Mucosa of descending colon (tissue), 3 donors: ENCODE measurements around the gene CMTM8. TPM values are rescaled to one million over a fixed set of nuclear protein-coding genes. Genes with fewer than 3 reads are reported as not detected.

Source experiments
- ATAC-seq: fragments of 200-7000 bp; cut with Tn5 transposase; one replicate; pipeline ENCODE4 v1.9.1; 2020; ENCODE audit warnings: mild to moderate bottlenecking, moderate library complexity
- DNase-seq, 3 donors: peaks; one replicate each; pipeline ENCODE4 v3.0.0-alpha.2; 2020
- H3K36me3 ChIP-seq: fragments of 200-600 bp; one replicate; pipeline ENCODE4 v1.8.0; 2021; ENCODE audit warnings: low read depth, mild to moderate bottlenecking
- H3K4me1 ChIP-seq: fragments of 200-600 bp; one replicate; pipeline ENCODE4 v1.8.0; 2021; ENCODE audit warnings: low read depth, mild to moderate bottlenecking
- H3K4me3 ChIP-seq: fragments of 200-600 bp; one replicate; pipeline ENCODE4 v1.8.0; 2021; ENCODE audit warnings: mild to moderate bottlenecking
- H3K9me3 ChIP-seq: fragments of 200-600 bp; one replicate; pipeline ENCODE4 v1.8.0; 2021; ENCODE audit warnings: mild to moderate bottlenecking
- CTCF ChIP-seq: fragments of 200-600 bp; IDR thresholded peaks from one replicate; pipeline ENCODE4 v1.8.0; 2022; ENCODE audit warnings: antibody characterized with exemption, mild to moderate bottlenecking
- intact Hi-C, 2 donors: fragments of 100-400 bp; cut with DNase I in 1 of 2; cut with micrococcal nuclease in 1 of 2; formaldehyde crosslinking; loops; one replicate each; pipeline versions ENCODE4 v1.11.0 to v1.11.1; 2022; cut with DNase I, micrococcal nuclease
- total RNA-seq, 3 donors: library from RNA; stranded (reverse); fragmentation: NEBNext Ultra II Directional in 2 of 3; extraction: Animal tissue kit (Norgen Biotek cat#: 25700) in 2 of 3; gene quantifications; one replicate each; pipeline versions ENCODE4 v1.2.1 to v1.2.4, GENCODE V29; 2021 to 2023
- donor health status: DM: no; HTN: no; CAD: no; lungs with moderate emphysema.
- donor health status: DM: no; HTN: no; CAD: no.
- donor health status: DM: no; HTN: yes; CAD: no.

Gene CMTM8
- total RNA-seq, 3 donors from 2014 or later = 3.5 to 10.5 (median 8.4) TPM

- no peak for DNase-seq
- intact Hi-C loops = no loop called here
- Histone ChIP-seq H3K36me3 (no peaks in the 10 kb centered on the region), H3K4me3 (no peak overlapping the region), H3K9me3 (no peaks in the 10 kb centered on the region), H3K4me1 (peaks cover 5% of the 10 kb centered on the region)
- TF ChIP-seq CTCF = no peak
- no peak for ATAC-seq
Observed at GRCh38 chr3:32285891-32286290, 47.4 kb downstream of the CMTM8 start.

GRCh38 chr3:32288819-32289218 is 50.3 kb downstream of the CMTM8 start:
- ATAC-seq = no peak
- no peaks in the 10 kb centered on the region for H3K9me3 ChIP-seq
- no peak overlapping the region for H3K4me3 ChIP-seq
- H3K36me3 ChIP-seq = no peaks in the 10 kb centered on the region
- no peak for DNase-seq
- TF ChIP-seq CTCF = no peak
- H3K4me1 ChIP-seq = peaks cover 5% of the 10 kb centered on the region
- intact Hi-C loops = no loop called here

GRCh38 chr3:32290619-32291018 is 52.1 kb downstream of the CMTM8 start:
- Histone ChIP-seq H3K9me3 (no peaks in the 10 kb centered on the region), H3K4me3 (no peak overlapping the region), H3K4me1 (no peaks in the 10 kb centered on the region), H3K36me3 (no peaks in the 10 kb centered on the region)
- intact Hi-C loops = loop anchor here in 1 of 2 donors (10.0 kb wide), 1 partner anchor 174 kb away; no protein-coding TSS in a partner anchor
- ATAC-seq (no peak), DNase-seq (no peak)
- TF ChIP-seq CTCF = no peak

- Histone ChIP-seq H3K4me1 (no peaks in the 10 kb centered on the region), H3K36me3 (no peaks in the 10 kb centered on the region), H3K9me3 (no peaks in the 10 kb centered on the region), H3K4me3 (no peak overlapping the region)
- DNase-seq (no peak), ATAC-seq (no peak)
- TF ChIP-seq CTCF = no peak
- intact Hi-C loops = loop anchor here in 1 of 2 donors (10.0 kb wide), 1 partner anchor 173 kb away; no protein-coding TSS in a partner anchor
Observed at GRCh38 chr3:32292085-32292796, 53.8 kb downstream of the CMTM8 start.

GRCh38 chr3:32293903-32294302 is 55.4 kb downstream of the CMTM8 start:
- intact Hi-C loops = loop anchor here in 1 of 2 donors (10.0 kb wide), 1 partner anchor 171 kb away; no protein-coding TSS in a partner anchor
- H3K36me3 ChIP-seq = no peaks in the 10 kb centered on the region

More at GRCh38 chr3:32293903-32294302, 55.4 kb downstream of the CMTM8 start:
- no peaks in the 10 kb centered on the region for H3K4me1 ChIP-seq
- TF ChIP-seq CTCF = no peak
- ATAC-seq = no peak
- H3K9me3 ChIP-seq = no peaks in the 10 kb centered on the region
- no peak for DNase-seq
- H3K4me3 ChIP-seq = no peak overlapping the region
